Cardiac fibroblast (primary cell): ENCODE results near the gene CYB5RL.
A peak's percentile ranks its signal among the peaks of the same experiment; 100 is the strongest.

Experiments
- DNase-seq, 2 donors: peaks; one replicate each; pipeline versions ENCODE4 v3.0.0 to v3.0.0-alpha.2; 2010; ENCODE audit warnings: low read depth in 2 of 2
- H3K4me3 ChIP-seq, 2 donors: replicated peaks in 1 of 2; 1 replicate in 1 of 2; 2 replicates in 1 of 2; pipeline ENCODE4 v1.5.1; 2011; ENCODE audit warnings: low read depth in 2 of 2, low read length in 2 of 2, mild to moderate bottlenecking in 2 of 2, moderate library complexity in 1 of 2
- CTCF ChIP-seq: IDR thresholded peaks from one replicate; pipeline ENCODE4 v1.5.1; 2011; ENCODE audit warnings: low read depth, mild to moderate bottlenecking, low read length, inconsistent platforms

CYB5RL gene

GRCh38 chr1:54160351-54160750 lies 39.5 kb downstream of the CYB5RL start:
- no peak for DNase-seq
- no peak for TF ChIP-seq CTCF
- H3K4me3 ChIP-seq = no peak overlapping the region

GRCh38 chr1:54159733-54160316 lies 40.0 kb downstream of the CYB5RL start:
- no peak for DNase-seq
- H3K4me3 ChIP-seq = no peak overlapping the region
- no peak for TF ChIP-seq CTCF

- no peak overlapping the region for H3K4me3 ChIP-seq
- TF ChIP-seq CTCF = no peak
- peak in 1 of 2 donors; percentile 10 for DNase-seq
These were observed 41.8 kb downstream of the CYB5RL start for GRCh38 chr1:54158071-54158470.

GRCh38 chr1:54157401-54157800 lies 42.4 kb downstream of the CYB5RL start:
- TF ChIP-seq CTCF = no peak
- H3K4me3 ChIP-seq = no peak overlapping the region
- no peak for DNase-seq

- no peak overlapping the region for H3K4me3 ChIP-seq
- no peak for DNase-seq
- no peak for TF ChIP-seq CTCF
These were observed 42.8 kb downstream of the CYB5RL start for GRCh38 chr1:54156986-54157385.

GRCh38 chr1:54156201-54156600 lies 43.6 kb downstream of the CYB5RL start:
- no peak for DNase-seq
- no peak for TF ChIP-seq CTCF
- no peak overlapping the region for H3K4me3 ChIP-seq
